ENCODE measurements around the gene NUP85. TPM values are rescaled to one million over a fixed set of nuclear protein-coding genes. Genes with fewer than 3 reads are reported as not detected.
"Not testable (repeated sequence)": the region's sequence is repeated elsewhere in the genome, so short reads cannot be mapped to it uniquely, and the experiment has no call there.

The NUP85 gene
- total RNA-seq, 1 donor from 2014 or later = 83.8 TPM

- H3K36me3 Mint-ChIP-seq (ENCODE audit: insufficient read depth) = no peaks in the 10 kb centered on the region
- H3K4me3 Mint-ChIP-seq (ENCODE audit: low read depth) = no peak overlapping the region
- no peaks in the 10 kb centered on the region for H3K27me3 Mint-ChIP-seq
- H3K4me1 Mint-ChIP-seq (ENCODE audit: low read depth) = no peaks in the 10 kb centered on the region
- no peak for DNase-seq (ENCODE audit: low spot score, unreplicated experiment)
- TF ChIP-seq, protein P1, sequence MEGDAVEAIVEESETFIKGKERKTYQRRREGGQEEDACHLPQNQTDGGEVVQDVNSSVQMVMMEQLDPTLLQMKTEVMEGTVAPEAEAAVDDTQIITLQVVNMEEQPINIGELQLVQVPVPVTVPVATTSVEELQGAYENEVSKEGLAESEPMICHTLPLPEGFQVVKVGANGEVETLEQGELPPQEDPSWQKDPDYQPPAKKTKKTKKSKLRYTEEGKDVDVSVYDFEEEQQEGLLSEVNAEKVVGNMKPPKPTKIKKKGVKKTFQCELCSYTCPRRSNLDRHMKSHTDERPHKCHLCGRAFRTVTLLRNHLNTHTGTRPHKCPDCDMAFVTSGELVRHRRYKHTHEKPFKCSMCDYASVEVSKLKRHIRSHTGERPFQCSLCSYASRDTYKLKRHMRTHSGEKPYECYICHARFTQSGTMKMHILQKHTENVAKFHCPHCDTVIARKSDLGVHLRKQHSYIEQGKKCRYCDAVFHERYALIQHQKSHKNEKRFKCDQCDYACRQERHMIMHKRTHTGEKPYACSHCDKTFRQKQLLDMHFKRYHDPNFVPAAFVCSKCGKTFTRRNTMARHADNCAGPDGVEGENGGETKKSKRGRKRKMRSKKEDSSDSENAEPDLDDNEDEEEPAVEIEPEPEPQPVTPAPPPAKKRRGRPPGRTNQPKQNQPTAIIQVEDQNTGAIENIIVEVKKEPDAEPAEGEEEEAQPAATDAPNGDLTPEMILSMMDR (IDR thresholded peaks at IDR 0.05; ENCODE audit: unreplicated experiment) = no peak
- no peaks in the 10 kb centered on the region for H3K9me3 Mint-ChIP-seq (ENCODE audit: low read depth)
- no peak overlapping the region for H3K27ac Mint-ChIP-seq
These were observed 16.9 kb upstream of the NUP85 start for GRCh38 chr17:75188614-75189013.

- Mint-ChIP-seq H3K27ac (no peak overlapping the region), H3K9me3 (ENCODE audit: low read depth) (no peaks in the 10 kb centered on the region), H3K4me3 (ENCODE audit: low read depth) (no peak overlapping the region), H3K4me1 (ENCODE audit: low read depth) (no peaks in the 10 kb centered on the region), H3K36me3 (ENCODE audit: insufficient read depth) (no peaks in the 10 kb centered on the region), H3K27me3 (no peaks in the 10 kb centered on the region)
- DNase-seq (ENCODE audit: low spot score, unreplicated experiment) = no peak
- TF ChIP-seq, protein P1 (IDR thresholded peaks at IDR 0.05; ENCODE audit: unreplicated experiment) = no peak
These were observed 13.9 kb upstream of the NUP85 start for GRCh38 chr17:75191584-75191983.

DNA sequence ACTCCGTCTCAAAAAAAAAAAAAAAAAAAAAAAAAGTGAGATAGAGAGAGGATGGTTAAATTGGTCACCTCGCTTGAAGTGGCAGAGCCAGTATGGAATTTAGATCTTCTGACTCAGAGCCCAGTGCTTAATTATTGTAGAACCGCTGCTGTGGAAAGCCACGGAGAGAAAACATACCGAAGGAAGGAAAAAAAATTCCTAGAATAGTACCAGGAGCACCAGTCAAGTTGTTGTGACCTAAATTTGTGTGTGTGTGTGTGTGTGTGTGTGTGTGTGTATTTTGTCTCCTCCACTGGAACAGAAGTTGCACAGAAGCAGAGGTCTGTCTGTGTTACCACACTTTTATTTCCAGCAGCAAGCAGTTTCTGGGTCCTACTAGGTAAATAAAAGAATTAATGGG, 10.6 kb upstream of the NUP85 start:
- Mint-ChIP-seq H3K4me1 (ENCODE audit: low read depth) (no peaks in the 10 kb centered on the region), H3K9me3 (ENCODE audit: low read depth) (no peaks in the 10 kb centered on the region), H3K27ac (no peak overlapping the region), H3K27me3 (no peaks in the 10 kb centered on the region), H3K36me3 (ENCODE audit: insufficient read depth) (no peaks in the 10 kb centered on the region), H3K4me3 (ENCODE audit: low read depth) (no peak overlapping the region)
- no peak for DNase-seq (ENCODE audit: low spot score, unreplicated experiment)
- TF ChIP-seq, protein P1 (IDR thresholded peaks at IDR 0.05; ENCODE audit: unreplicated experiment) = no peak

DNA sequence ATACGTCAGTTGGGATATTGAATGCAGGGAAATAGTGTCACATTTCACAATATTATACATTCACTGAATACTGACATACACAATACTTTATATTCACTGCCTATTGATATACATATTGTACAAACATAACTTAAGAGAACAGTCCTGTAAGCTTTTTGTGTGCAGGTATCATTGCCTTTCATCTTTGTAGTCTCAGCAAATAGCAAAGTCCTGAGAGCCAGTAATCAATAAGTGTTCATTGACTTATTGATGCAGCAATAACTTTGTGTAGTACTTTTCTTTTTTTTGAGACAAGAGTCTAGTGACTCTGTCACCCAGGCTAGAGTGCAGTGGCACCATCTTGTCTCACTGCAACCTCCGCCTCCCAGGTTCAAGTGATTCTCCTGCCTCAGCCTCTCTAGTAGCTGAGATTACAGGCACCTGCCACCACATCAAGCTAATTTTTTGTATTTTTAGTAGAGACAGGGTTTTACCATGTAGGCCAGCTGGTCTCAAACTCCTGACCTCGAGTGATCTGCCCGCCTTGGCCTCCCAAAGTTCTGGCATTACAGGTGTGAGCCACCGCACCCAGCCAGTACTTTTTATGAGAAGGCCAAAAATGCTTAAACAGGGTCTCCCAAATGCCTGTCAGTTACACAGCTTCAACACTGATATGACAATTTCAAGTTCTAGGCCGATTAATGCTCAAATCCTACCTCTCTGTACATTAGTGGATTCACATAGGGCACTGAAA, 5.4 kb upstream of the NUP85 start:
- no peaks in the 10 kb centered on the region for H3K36me3 Mint-ChIP-seq (ENCODE audit: insufficient read depth)
- H3K4me1 Mint-ChIP-seq (ENCODE audit: low read depth) = no peaks in the 10 kb centered on the region
- H3K4me3 Mint-ChIP-seq (ENCODE audit: low read depth) = no peak overlapping the region
- no peaks in the 10 kb centered on the region for H3K9me3 Mint-ChIP-seq (ENCODE audit: low read depth)
- no peak for DNase-seq (ENCODE audit: low spot score, unreplicated experiment)
- no peak overlapping the region for H3K27ac Mint-ChIP-seq
- TF ChIP-seq, protein P1 (IDR thresholded peaks at IDR 0.05; ENCODE audit: unreplicated experiment) = no peak
- H3K27me3 Mint-ChIP-seq = no peaks in the 10 kb centered on the region

DNA sequence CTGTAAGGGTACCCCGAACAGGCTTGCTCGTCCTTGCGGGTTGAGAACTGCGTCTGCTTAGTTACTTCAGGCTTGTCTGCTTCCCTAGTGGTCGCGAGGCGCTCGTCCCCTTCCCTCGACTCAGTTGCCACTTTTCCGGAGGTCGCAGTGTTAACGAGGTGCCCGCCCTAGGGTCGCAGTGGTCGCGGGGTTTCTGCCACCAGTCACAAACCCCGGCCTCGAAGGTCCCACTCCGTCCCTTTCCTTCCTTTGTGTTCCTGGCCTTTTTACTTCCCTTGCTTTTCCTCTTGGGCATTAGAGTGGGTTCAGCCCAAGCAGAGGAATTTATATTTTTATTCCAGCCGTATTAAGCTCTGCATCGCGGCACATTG, 299 bp downstream of the NUP85 start:
- H3K36me3 Mint-ChIP-seq (ENCODE audit: insufficient read depth) = peaks cover 8% of the 10 kb centered on the region
- peak overlapping the region; percentile 100 for H3K27ac Mint-ChIP-seq
- no peaks in the 10 kb centered on the region for H3K27me3 Mint-ChIP-seq
- no peak for DNase-seq (ENCODE audit: low spot score, unreplicated experiment)
- H3K4me1 Mint-ChIP-seq (ENCODE audit: low read depth) = peaks cover 11% of the 10 kb centered on the region
- H3K4me3 Mint-ChIP-seq (ENCODE audit: low read depth) = peak overlapping the region; percentile 94
- no peaks in the 10 kb centered on the region for H3K9me3 Mint-ChIP-seq (ENCODE audit: low read depth)
- TF ChIP-seq, protein P1 (IDR thresholded peaks at IDR 0.05; ENCODE audit: unreplicated experiment) = peak; percentile 18

DNA sequence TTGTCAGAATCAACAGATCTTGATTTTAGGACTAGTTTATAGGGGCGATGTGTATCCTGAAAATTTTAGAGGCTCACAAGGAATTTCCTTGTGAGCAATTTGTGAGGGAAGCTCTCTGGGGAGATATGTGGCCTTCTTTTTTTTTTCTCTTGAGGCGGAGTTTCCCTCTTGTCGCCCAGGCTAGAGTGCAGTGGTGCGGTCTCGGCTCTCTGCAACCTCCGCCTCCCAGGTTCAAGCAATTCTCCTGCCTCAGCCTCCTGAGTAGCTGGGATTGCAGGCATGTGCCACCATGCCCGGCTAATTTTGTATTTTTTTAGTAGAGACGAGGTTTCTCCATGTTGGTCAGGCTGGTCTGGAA, 1.6 kb downstream of the NUP85 start:
- H3K27me3 Mint-ChIP-seq; DNase-seq (ENCODE audit: low spot score, unreplicated experiment); H3K9me3 Mint-ChIP-seq (ENCODE audit: low read depth): not testable (repeated sequence)
- H3K27ac Mint-ChIP-seq = peak overlapping the region; percentile 100
- H3K36me3 Mint-ChIP-seq (ENCODE audit: insufficient read depth) = peaks cover 11% of the 10 kb centered on the region
- H3K4me1 Mint-ChIP-seq (ENCODE audit: low read depth) = peaks cover 11% of the 10 kb centered on the region
- peak overlapping the region; percentile 94 for H3K4me3 Mint-ChIP-seq (ENCODE audit: low read depth)
